WTC11 (cell line): ENCODE data around the gene POLR3A. TPM values are rescaled to one million over a fixed set of nuclear protein-coding genes. Genes with fewer than 3 reads are reported as not detected.

ENCODE experiments used
- ARID4B ChIP-seq: sonication (generic); formaldehyde crosslinking; IDR thresholded peaks from 2 replicates; pipeline ENCODE4 v1.8.0; 2023; ENCODE audit warnings: missing genetic modification reagents, mild to moderate bottlenecking, borderline replicate concordance
- ATF3 ChIP-seq: sonication (generic); formaldehyde crosslinking; conservative IDR thresholded peaks from 2 replicates; pipeline ENCODE4 v1.8.1; 2022; ENCODE audit warnings: mild to moderate bottlenecking, missing genetic modification reagents
- ATF6 ChIP-seq: sonication (generic); formaldehyde crosslinking; IDR thresholded peaks from 2 replicates; pipeline ENCODE4 v1.8.1; 2023; ENCODE audit warnings: mild to moderate bottlenecking, missing genetic modification reagents
- CBFB ChIP-seq: sonication (generic); formaldehyde crosslinking; IDR thresholded peaks from 2 replicates; pipeline ENCODE4 v1.8.1; 2022; ENCODE audit warnings: mild to moderate bottlenecking, low read depth, missing genetic modification reagents
- FOXP4 ChIP-seq: sonication (generic); formaldehyde crosslinking; IDR thresholded peaks from 2 replicates; pipeline ENCODE4 v1.8.0; 2022; ENCODE audit warnings: mild to moderate bottlenecking, missing genetic modification reagents
- GRHL2 ChIP-seq: fragments of 250-450 bp; sonication (Bioruptor Pico); IDR thresholded peaks from 2 replicates; pipeline ENCODE4 v1.8.0; 2022; ENCODE audit warnings: mild to moderate bottlenecking, moderate library complexity; ENCODE audit not compliant: insufficient replicate concordance, severe bottlenecking
- IRF2 ChIP-seq: sonication (generic); formaldehyde crosslinking; IDR thresholded peaks from 2 replicates; pipeline ENCODE4 v1.8.0; 2022; ENCODE audit warnings: low read depth, missing genetic modification reagents, borderline replicate concordance
- KAT7 ChIP-seq: sonication (generic); formaldehyde crosslinking; IDR thresholded peaks from 2 replicates; pipeline ENCODE4 v1.8.1; 2023; ENCODE audit warnings: missing genetic modification reagents, mild to moderate bottlenecking, borderline replicate concordance
- MAX ChIP-seq: sonication (generic); formaldehyde crosslinking; IDR thresholded peaks from 2 replicates; pipeline ENCODE4 v1.8.0; 2022; ENCODE audit warnings: mild to moderate bottlenecking, missing genetic modification reagents
- MLX ChIP-seq: sonication (generic); formaldehyde crosslinking; IDR thresholded peaks from 2 replicates; pipeline ENCODE4 v1.8.1; 2023; ENCODE audit warnings: mild to moderate bottlenecking, missing genetic modification reagents, moderate library complexity
- MXD4 ChIP-seq: fragments of 250-450 bp; sonication (Bioruptor Pico); IDR thresholded peaks from 2 replicates; pipeline ENCODE4 v1.8.0; 2021; ENCODE audit warnings: mild to moderate bottlenecking, moderate library complexity, borderline replicate concordance
- NFYB ChIP-seq: sonication (generic); formaldehyde crosslinking; conservative IDR thresholded peaks from 2 replicates; pipeline ENCODE4 v1.8.0; 2022; ENCODE audit warnings: low read depth, missing genetic modification reagents
- NR1H2 ChIP-seq: sonication (generic); formaldehyde crosslinking; IDR thresholded peaks from 2 replicates; pipeline ENCODE4 v1.9.0; 2021; ENCODE audit warnings: mild to moderate bottlenecking, moderate library complexity, missing genetic modification reagents
- RORB ChIP-seq: fragments of 250-450 bp; sonication (Bioruptor Pico); IDR thresholded peaks from 2 replicates; pipeline ENCODE4 v1.9.0; 2021; ENCODE audit warnings: mild to moderate bottlenecking
- SOX15 ChIP-seq: fragments of 250-450 bp; sonication (Bioruptor Pico); IDR thresholded peaks from 2 replicates; pipeline ENCODE4 v1.9.0; 2021; ENCODE audit warnings: mild to moderate bottlenecking
- STAT6 ChIP-seq: sonication (generic); formaldehyde crosslinking; conservative IDR thresholded peaks from 2 replicates; pipeline ENCODE4 v1.8.1; 2023; ENCODE audit warnings: mild to moderate bottlenecking, low read depth, missing genetic modification reagents, moderate library complexity
- USF1 ChIP-seq: sonication (generic); formaldehyde crosslinking; IDR thresholded peaks from 2 replicates; pipeline ENCODE4 v1.8.0; 2022; ENCODE audit warnings: mild to moderate bottlenecking, missing genetic modification reagents
- ZNF219 ChIP-seq: sonication (generic); formaldehyde crosslinking; IDR thresholded peaks from 2 replicates; pipeline ENCODE4 v1.8.0; 2023; ENCODE audit warnings: missing genetic modification reagents, mild to moderate bottlenecking, borderline replicate concordance
- ZNF232 ChIP-seq: sonication (generic); formaldehyde crosslinking; IDR thresholded peaks from 2 replicates; pipeline ENCODE4 v1.8.0; 2022; ENCODE audit warnings: mild to moderate bottlenecking, missing genetic modification reagents
- ZNF396 ChIP-seq: fragments of 250-450 bp; sonication (Bioruptor Pico); IDR thresholded peaks from 2 replicates; pipeline ENCODE4 v1.8.0; 2021; ENCODE audit warnings: mild to moderate bottlenecking, moderate library complexity, borderline replicate concordance
- ZNF423 ChIP-seq: fragments of 250-450 bp; sonication (Bioruptor Pico); IDR thresholded peaks from 2 replicates; pipeline ENCODE4 v2.1.2; 2022; ENCODE audit warnings: mild to moderate bottlenecking, moderate library complexity
- ZNF671 ChIP-seq: fragments of 250-450 bp; sonication (Bioruptor Pico); IDR thresholded peaks from 2 replicates; pipeline ENCODE4 v1.8.0; 2021; ENCODE audit warnings: mild to moderate bottlenecking
- total RNA-seq: library from RNA; stranded (reverse); gene quantifications from 3 replicates; pipeline ENCODE4 v1.2.3, GENCODE V29; 2021

The POLR3A gene
- total RNA-seq, 1 experiment from 2014 or later, result 32.2 TPM

GRCh38 chr10:78029269-78030226 lies at the start of gene POLR3A (continued):
- TF ChIP-seq MAX (CRISPR knock-in tag), result peak; percentile 73
- no peak for TF ChIP-seq SOX15 (CRISPR knock-in tag)
- TF ChIP-seq FOXP4 (CRISPR knock-in tag), result 0 out of 2 replicates have a peak, but pooled peaks have one; percentile 18
- peak; percentile 97 for TF ChIP-seq USF1 (CRISPR knock-in tag)
- TF ChIP-seq STAT6 (CRISPR knock-in tag), result no peak
- no peak for TF ChIP-seq ZNF232 (CRISPR knock-in tag)
- TF ChIP-seq ZNF423 (CRISPR knock-in tag), result no peak
- TF ChIP-seq ZNF671, result no peak
- TF ChIP-seq MLX (CRISPR knock-in tag), result no peak
- no peak for TF ChIP-seq CBFB (CRISPR knock-in tag)
- TF ChIP-seq ATF3 (CRISPR knock-in tag), result no peak
- TF ChIP-seq GRHL2 (CRISPR knock-in tag), result no peak
- no peak for TF ChIP-seq NR1H2
- 0 out of 2 replicates have a peak, but pooled peaks have one; percentile 22 for TF ChIP-seq ARID4B
- TF ChIP-seq ATF6 (CRISPR knock-in tag), result no peak
- TF ChIP-seq RORB (CRISPR knock-in tag), result no peak
- TF ChIP-seq NFYB (CRISPR knock-in tag), result peak; percentile 80
- no peak for TF ChIP-seq ZNF396 (CRISPR knock-in tag)
- no peak for TF ChIP-seq KAT7 (CRISPR knock-in tag)
- no peak for TF ChIP-seq MXD4 (CRISPR knock-in tag)
- TF ChIP-seq IRF2, result no peak
- no peak for TF ChIP-seq ZNF219 (CRISPR knock-in tag)
